T-helper 1 cell treated with Interleukin-12 subunit alpha and Interleukin-12 subunit beta and Interleukin-4 antibody, amounts not matched to agents 30 μg/mL and 1 μg/mL, for 36 hours (primary cell): ENCODE measurements around the gene TREX2.

ENCODE experiments used
- H3K27ac Mint-ChIP-seq: one replicate; pipeline ENCODE4 v1.8.0; 2021; ENCODE audit warnings: mild to moderate bottlenecking, mixed read lengths
- H3K27me3 Mint-ChIP-seq: one replicate; pipeline ENCODE4 v1.8.0; 2021; ENCODE audit warnings: low read depth, mixed read lengths
- H3K36me3 Mint-ChIP-seq: one replicate; pipeline ENCODE4 v1.8.0; 2021; ENCODE audit warnings: low read depth, mixed read lengths
- H3K4me1 Mint-ChIP-seq: one replicate; pipeline ENCODE4 v1.8.0; 2021; ENCODE audit warnings: low read depth, mixed read lengths
- H3K4me3 Mint-ChIP-seq: one replicate; pipeline ENCODE4 v1.8.0; 2021; ENCODE audit warnings: mild to moderate bottlenecking, moderate library complexity, mixed read lengths
- H3K9me3 Mint-ChIP-seq: one replicate; pipeline ENCODE4 v1.8.0; 2021; ENCODE audit warnings: mixed read lengths

The TREX2 gene

DNA sequence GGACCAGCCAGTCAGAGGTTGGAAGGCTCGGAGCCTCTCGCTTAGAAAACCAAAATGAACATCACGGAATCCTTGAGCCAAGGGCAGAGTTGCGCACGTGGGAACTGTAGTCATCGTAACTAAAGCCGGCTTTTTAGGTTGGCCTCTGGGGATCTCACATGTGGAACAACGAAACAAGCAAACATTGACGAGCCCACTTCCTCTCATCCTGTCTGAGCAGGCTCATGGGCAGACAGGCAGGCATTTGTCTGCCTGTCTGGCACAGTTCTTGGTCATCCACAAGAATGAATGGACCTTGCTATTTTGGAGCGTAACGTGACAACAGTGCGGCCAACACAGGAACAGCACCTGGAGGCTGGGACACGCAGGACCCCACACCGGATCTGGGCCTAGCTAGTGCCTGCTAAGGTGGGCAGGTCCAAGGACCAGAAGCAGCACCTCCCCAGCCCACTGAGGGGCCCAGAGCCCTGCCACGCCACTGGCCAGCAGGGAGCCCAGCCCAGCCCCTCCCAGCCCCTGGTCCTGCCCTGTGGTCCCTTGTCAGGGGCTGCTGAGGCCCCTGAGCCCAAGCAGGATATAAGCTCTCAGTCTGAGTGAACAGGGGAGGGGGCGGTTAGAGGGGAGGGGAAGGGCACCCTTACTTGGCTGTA lies 9.2 kb upstream of the TREX2 start:
- Mint-ChIP-seq H3K4me3 (no peak overlapping the region), H3K36me3 (peaks cover 6% of the 10 kb centered on the region), H3K4me1 (no peaks in the 10 kb centered on the region), H3K27me3 (no peaks in the 10 kb centered on the region), H3K9me3 (no peaks in the 10 kb centered on the region), H3K27ac (no peak overlapping the region)

- H3K4me1 Mint-ChIP-seq: no peaks in the 10 kb centered on the region
- no peak overlapping the region for H3K4me3 Mint-ChIP-seq
- H3K36me3 Mint-ChIP-seq: no peaks in the 10 kb centered on the region
- no peak overlapping the region for H3K27ac Mint-ChIP-seq
- no peaks in the 10 kb centered on the region for H3K9me3 Mint-ChIP-seq
- no peaks in the 10 kb centered on the region for H3K27me3 Mint-ChIP-seq
Observed at GRCh38 chrX:153450949-153451277, 5.1 kb upstream of the TREX2 start.

DNA sequence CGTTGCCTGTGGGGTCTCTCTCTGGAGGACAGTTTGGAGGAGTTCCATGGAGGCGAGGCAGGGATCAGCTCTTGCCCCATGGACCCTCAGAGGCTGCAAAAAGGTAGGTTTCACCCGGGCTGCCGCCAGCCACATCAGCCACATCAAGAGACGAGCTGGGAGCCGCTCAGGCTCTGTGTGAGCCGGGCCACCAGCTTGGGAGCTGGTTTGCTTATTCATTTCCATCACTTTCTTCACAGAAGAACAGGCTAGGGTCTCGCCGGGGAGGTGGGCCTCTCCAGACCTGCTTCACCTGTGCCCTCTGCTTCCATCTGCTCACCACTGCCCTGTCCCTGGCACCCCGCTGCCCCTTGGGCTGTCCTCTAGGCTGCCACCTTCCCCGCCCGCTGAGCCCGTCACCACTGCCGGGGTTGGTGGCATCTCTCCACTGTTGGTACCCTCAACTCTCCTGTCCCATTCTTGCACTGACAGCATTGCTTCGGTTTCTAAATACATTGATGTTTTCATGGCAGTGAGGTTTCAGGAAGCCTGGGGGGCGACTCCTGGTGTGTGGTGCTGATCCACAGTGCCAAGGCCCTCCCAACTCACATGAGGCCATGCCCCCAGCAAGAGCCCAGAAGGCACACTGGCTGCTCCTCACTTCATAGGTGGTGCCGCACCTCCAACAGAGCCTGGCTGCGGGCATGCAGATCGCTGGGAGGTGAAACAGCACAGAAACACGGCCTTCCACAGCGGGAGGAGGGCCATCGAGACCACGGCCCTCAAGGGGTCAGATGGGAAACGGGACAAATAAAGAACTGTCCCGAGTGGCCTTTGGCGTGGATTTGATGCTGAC lies 4.5 kb upstream of the TREX2 start:
- Mint-ChIP-seq H3K36me3 (no peaks in the 10 kb centered on the region), H3K4me3 (no peak overlapping the region), H3K9me3 (no peaks in the 10 kb centered on the region)

GRCh38 chrX:153449368-153450113 lies 3.7 kb upstream of the TREX2 start:
- H3K36me3 Mint-ChIP-seq: no peaks in the 10 kb centered on the region
- H3K27me3 Mint-ChIP-seq: no peaks in the 10 kb centered on the region
- no peak overlapping the region for H3K27ac Mint-ChIP-seq
- no peaks in the 10 kb centered on the region for H3K9me3 Mint-ChIP-seq
- H3K4me1 Mint-ChIP-seq: no peaks in the 10 kb centered on the region
- no peak overlapping the region for H3K4me3 Mint-ChIP-seq

More for the DNA sequence above, 4.5 kb upstream of the TREX2 start:
- no peak overlapping the region for H3K27ac Mint-ChIP-seq
- H3K27me3 Mint-ChIP-seq: no peaks in the 10 kb centered on the region
- H3K4me1 Mint-ChIP-seq: no peaks in the 10 kb centered on the region

DNA sequence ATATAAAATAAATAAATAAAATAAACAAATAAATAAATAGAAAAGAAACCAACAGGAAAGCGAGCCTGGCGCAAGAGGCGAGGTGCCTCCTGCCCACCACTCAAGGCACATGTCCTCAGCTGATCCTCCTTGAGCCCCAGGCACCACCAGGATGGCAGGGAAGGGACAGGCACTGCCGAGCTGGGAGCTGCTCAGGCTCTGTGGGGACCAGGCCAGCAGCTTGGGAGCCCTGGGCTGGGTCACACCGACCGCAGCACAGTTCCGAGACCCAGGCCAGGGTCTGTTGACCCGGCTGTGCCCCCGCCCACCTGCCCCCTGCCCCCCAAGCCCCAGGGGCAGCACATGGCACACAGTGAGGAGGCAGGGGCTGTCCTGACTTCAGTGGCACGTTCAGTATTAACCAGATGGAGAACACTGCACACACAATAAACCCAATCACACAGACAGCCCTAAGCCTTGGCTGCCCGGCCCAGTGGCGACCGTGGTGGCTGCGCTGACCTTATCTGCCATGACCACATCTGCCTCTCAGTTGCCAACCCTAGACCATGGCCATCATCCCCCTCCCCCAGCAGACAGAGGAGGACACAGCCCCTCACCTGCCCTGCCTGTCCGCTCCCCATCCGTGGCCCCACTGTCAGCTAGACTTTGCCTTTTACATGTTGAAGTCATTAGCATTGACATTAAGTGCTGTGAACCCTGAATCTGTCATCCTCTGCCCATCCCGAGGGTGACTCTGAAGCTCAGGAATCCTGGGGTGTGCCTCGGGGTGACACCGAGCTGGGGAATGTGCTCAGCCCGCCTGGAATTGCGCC lies 2.9 kb upstream of the TREX2 start:
- Mint-ChIP-seq H3K4me1 (no peaks in the 10 kb centered on the region), H3K4me3 (no peak overlapping the region), H3K36me3 (no peaks in the 10 kb centered on the region), H3K27ac (no peak overlapping the region), H3K9me3 (no peaks in the 10 kb centered on the region), H3K27me3 (no peaks in the 10 kb centered on the region)

GRCh38 chrX:153447581-153447960 lies 1.7 kb upstream of the TREX2 start:
- Mint-ChIP-seq H3K9me3 (no peaks in the 10 kb centered on the region), H3K4me1 (no peaks in the 10 kb centered on the region), H3K4me3 (no peak overlapping the region), H3K27ac (no peak overlapping the region), H3K27me3 (no peaks in the 10 kb centered on the region), H3K36me3 (no peaks in the 10 kb centered on the region)

GRCh38 chrX:153446950-153447580 lies 1.2 kb upstream of the TREX2 start:
- Mint-ChIP-seq H3K9me3 (no peaks in the 10 kb centered on the region), H3K36me3 (no peaks in the 10 kb centered on the region), H3K27ac (no peak overlapping the region), H3K4me1 (no peaks in the 10 kb centered on the region), H3K4me3 (no peak overlapping the region), H3K27me3 (no peaks in the 10 kb centered on the region)

DNA sequence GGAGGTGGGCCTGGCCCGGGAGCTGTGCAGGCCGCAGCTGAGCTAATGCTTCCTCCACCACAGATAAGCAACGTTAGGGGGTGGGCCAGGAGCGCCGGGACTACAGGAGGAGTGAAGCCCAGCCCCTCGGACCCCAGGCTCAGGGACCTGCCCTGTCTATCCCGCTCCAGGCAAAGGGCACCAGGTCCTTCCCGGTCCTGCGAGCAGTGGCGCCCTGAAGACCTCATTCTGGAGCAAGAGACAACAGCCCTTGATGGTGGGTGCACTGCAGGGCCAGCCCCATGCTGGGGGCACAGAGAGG lies 730 bp upstream of the TREX2 start:
- no peaks in the 10 kb centered on the region for H3K27me3 Mint-ChIP-seq
- no peaks in the 10 kb centered on the region for H3K4me1 Mint-ChIP-seq
- H3K27ac Mint-ChIP-seq: no peak overlapping the region
- H3K4me3 Mint-ChIP-seq: no peak overlapping the region
- H3K9me3 Mint-ChIP-seq: no peaks in the 10 kb centered on the region
- H3K36me3 Mint-ChIP-seq: no peaks in the 10 kb centered on the region

DNA sequence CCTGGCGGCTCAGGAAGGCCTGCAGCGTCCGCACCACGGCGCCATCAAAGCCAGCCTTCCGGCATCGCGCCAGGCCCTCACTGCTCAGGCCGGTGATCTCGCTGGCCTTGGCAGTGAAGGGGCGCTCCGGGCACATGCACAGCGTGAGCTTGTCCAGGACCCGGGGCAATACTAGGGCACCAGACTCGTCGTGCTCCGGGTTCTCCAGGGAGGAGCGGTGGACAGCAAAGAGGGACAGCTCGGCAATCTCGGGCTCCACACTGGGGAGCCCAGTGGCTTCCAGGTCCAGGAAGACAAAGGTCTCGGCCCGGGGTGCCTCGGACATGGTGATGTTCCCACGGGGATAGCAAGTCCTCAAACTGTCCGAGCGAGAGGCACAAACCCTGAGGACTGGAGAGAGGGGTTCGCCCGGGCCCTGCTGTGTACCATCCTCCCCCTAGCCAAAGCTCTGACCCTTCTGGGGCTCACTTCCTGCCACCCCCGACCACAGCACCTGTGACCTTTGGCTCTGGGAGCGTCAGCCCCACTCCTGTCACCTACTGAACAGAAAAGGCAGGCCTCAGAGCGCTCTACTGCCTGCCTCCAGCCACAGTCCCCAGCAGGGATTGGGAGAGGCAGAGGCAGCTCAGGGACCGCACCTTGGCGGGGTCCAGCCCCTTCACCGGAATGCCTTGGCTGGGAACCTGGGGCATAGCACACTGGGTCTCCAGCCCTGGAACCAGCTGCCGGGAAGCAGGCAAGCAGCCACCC lies 575 bp downstream of the TREX2 start:
- H3K36me3 Mint-ChIP-seq: no peaks in the 10 kb centered on the region
- no peak overlapping the region for H3K27ac Mint-ChIP-seq
- H3K9me3 Mint-ChIP-seq: no peaks in the 10 kb centered on the region
- H3K4me1 Mint-ChIP-seq: no peaks in the 10 kb centered on the region
- no peaks in the 10 kb centered on the region for H3K27me3 Mint-ChIP-seq
- no peak overlapping the region for H3K4me3 Mint-ChIP-seq

DNA sequence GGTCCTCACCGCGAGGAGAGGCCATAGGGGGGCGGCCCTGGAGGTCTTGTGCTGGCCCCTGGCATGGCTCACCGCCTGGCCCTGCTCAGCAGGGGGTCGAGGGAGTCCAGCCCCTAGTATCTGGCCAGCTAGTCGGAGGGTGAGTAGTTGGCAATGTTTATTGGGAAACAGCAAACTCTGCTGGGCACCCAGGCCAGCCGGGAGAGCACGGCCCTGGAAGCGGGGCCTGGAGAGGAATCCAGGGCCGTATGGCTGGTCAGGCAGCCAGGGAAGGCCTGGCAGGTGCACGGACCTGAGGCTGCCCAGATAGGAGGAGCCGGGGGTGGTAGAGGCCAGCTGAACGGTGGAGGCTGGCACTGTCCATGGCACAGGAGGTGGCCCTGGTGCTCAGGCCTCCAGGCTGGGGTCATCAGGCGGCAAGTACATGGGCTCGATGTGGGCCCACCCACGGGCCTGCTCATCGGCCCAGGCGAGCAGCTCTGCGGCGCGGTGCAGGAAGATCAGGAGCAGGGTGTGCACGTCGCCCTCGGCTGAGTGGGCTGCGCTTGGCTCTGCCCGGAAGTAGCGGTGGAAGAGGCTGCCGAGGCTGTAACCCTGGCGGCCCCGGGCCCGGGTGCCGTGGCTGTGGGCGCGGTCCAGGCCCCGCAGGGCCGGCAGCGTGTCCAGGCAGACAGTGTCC lies 1.4 kb downstream of the TREX2 start:
- Mint-ChIP-seq H3K4me1 (no peaks in the 10 kb centered on the region), H3K4me3 (no peak overlapping the region), H3K36me3 (no peaks in the 10 kb centered on the region), H3K27ac (no peak overlapping the region), H3K9me3 (no peaks in the 10 kb centered on the region), H3K27me3 (no peaks in the 10 kb centered on the region)

GRCh38 chrX:153443476-153444332 lies 2.2 kb downstream of the TREX2 start:
- no peaks in the 10 kb centered on the region for H3K27me3 Mint-ChIP-seq
- no peak overlapping the region for H3K4me3 Mint-ChIP-seq
- no peaks in the 10 kb centered on the region for H3K4me1 Mint-ChIP-seq
- H3K9me3 Mint-ChIP-seq: no peaks in the 10 kb centered on the region
- H3K36me3 Mint-ChIP-seq: no peaks in the 10 kb centered on the region
- no peak overlapping the region for H3K27ac Mint-ChIP-seq

GRCh38 chrX:153442463-153442862 lies 3.4 kb downstream of the TREX2 start:
- H3K27ac Mint-ChIP-seq: no peak overlapping the region
- H3K36me3 Mint-ChIP-seq: no peaks in the 10 kb centered on the region
- H3K9me3 Mint-ChIP-seq: no peaks in the 10 kb centered on the region
- no peaks in the 10 kb centered on the region for H3K27me3 Mint-ChIP-seq
- no peaks in the 10 kb centered on the region for H3K4me1 Mint-ChIP-seq
- H3K4me3 Mint-ChIP-seq: no peak overlapping the region

- H3K27ac Mint-ChIP-seq: no peak overlapping the region
- H3K4me1 Mint-ChIP-seq: no peaks in the 10 kb centered on the region
- no peaks in the 10 kb centered on the region for H3K36me3 Mint-ChIP-seq
- H3K9me3 Mint-ChIP-seq: no peaks in the 10 kb centered on the region
- no peaks in the 10 kb centered on the region for H3K27me3 Mint-ChIP-seq
- H3K4me3 Mint-ChIP-seq: no peak overlapping the region
Observed at GRCh38 chrX:153441981-153442380, 3.9 kb downstream of the TREX2 start.
